Stomach smooth muscle (tissue), 2 donors: ENCODE results near the gene CHST9.

Experiments used
- H3K27ac ChIP-seq: one replicate; pipeline ENCODE4 v1.7.0; 2013; ENCODE audit warnings: mild to moderate bottlenecking, low read length, inconsistent platforms
- H3K27me3 ChIP-seq, 2 donors: one replicate each; pipeline ENCODE4 v1.7.0; 2013; ENCODE audit warnings: low read length in 2 of 2; ENCODE audit not compliant: insufficient read depth in 2 of 2, control insufficient read depth in 1 of 2
- H3K36me3 ChIP-seq, 2 donors: one replicate each; pipeline ENCODE4 v1.7.0; 2013; ENCODE audit warnings: low read length in 2 of 2; ENCODE audit not compliant: control insufficient read depth in 2 of 2, insufficient read depth in 2 of 2
- H3K4me1 ChIP-seq: one replicate; pipeline ENCODE4 v1.7.0; 2013; ENCODE audit warnings: low read length; ENCODE audit not compliant: control insufficient read depth, insufficient read depth
- H3K4me3 ChIP-seq, 2 donors: one replicate each; pipeline ENCODE4 v1.7.0; 2013; ENCODE audit warnings: low read length in 2 of 2
- H3K9ac ChIP-seq, 2 donors: one replicate each; pipeline ENCODE4 v1.7.0; 2013; ENCODE audit warnings: low read length in 2 of 2, mild to moderate bottlenecking in 1 of 2
- H3K9me3 ChIP-seq, 2 donors: one replicate each; pipeline ENCODE4 v1.7.0; 2013; ENCODE audit warnings: low read length in 2 of 2; ENCODE audit not compliant: control insufficient read depth in 2 of 2
- donor health status: healthy.
- donor health status: Pancreatic carcinoma.

Gene CHST9

GRCh38 chr18:27008575-27008974 is 176.5 kb downstream of the CHST9 start:
- H3K4me3 ChIP-seq: no peak overlapping the region
- no peak overlapping the region for H3K9ac ChIP-seq
- no peaks in the 10 kb centered on the region for H3K4me1 ChIP-seq
- no peaks in the 10 kb centered on the region for H3K36me3 ChIP-seq
- no peaks in the 10 kb centered on the region for H3K9me3 ChIP-seq
- no peak overlapping the region for H3K27ac ChIP-seq
- H3K27me3 ChIP-seq: no peaks in the 10 kb centered on the region

GRCh38 chr18:27007880-27008279 is 177.2 kb downstream of the CHST9 start:
- Histone ChIP-seq H3K4me1 (no peaks in the 10 kb centered on the region), H3K9ac (no peak overlapping the region), H3K36me3 (no peaks in the 10 kb centered on the region), H3K27me3 (no peaks in the 10 kb centered on the region), H3K4me3 (no peak overlapping the region), H3K27ac (no peak overlapping the region), H3K9me3 (no peaks in the 10 kb centered on the region)

GRCh38 chr18:27005589-27005988 is 179.5 kb downstream of the CHST9 start:
- no peaks in the 10 kb centered on the region for H3K27me3 ChIP-seq
- no peaks in the 10 kb centered on the region for H3K4me1 ChIP-seq
- no peak overlapping the region for H3K9ac ChIP-seq
- no peaks in the 10 kb centered on the region for H3K36me3 ChIP-seq
- no peak overlapping the region for H3K27ac ChIP-seq
- no peaks in the 10 kb centered on the region for H3K9me3 ChIP-seq
- no peak overlapping the region for H3K4me3 ChIP-seq

GRCh38 chr18:27004056-27004829 is 180.9 kb downstream of the CHST9 start:
- H3K27ac ChIP-seq: no peak overlapping the region
- no peaks in the 10 kb centered on the region for H3K27me3 ChIP-seq
- H3K9me3 ChIP-seq: no peaks in the 10 kb centered on the region
- no peaks in the 10 kb centered on the region for H3K4me1 ChIP-seq
- no peak overlapping the region for H3K9ac ChIP-seq
- no peak overlapping the region for H3K4me3 ChIP-seq
- no peaks in the 10 kb centered on the region for H3K36me3 ChIP-seq

- Histone ChIP-seq H3K27me3 (no peaks in the 10 kb centered on the region), H3K9me3 (no peaks in the 10 kb centered on the region), H3K9ac (no peak overlapping the region), H3K4me3 (no peak overlapping the region), H3K4me1 (no peaks in the 10 kb centered on the region), H3K36me3 (no peaks in the 10 kb centered on the region), H3K27ac (no peak overlapping the region)
Measured at GRCh38 chr18:26999797-27000196, 185.3 kb downstream of the CHST9 start.

GRCh38 chr18:26993568-26993967 is 191.5 kb downstream of the CHST9 start:
- Histone ChIP-seq H3K4me1 (no peaks in the 10 kb centered on the region), H3K9me3 (peaks cover 0 to 3% of the 10 kb centered on the region in 2 donors), H3K9ac (no peak overlapping the region), H3K4me3 (no peak overlapping the region), H3K27me3 (no peaks in the 10 kb centered on the region), H3K36me3 (no peaks in the 10 kb centered on the region), H3K27ac (no peak overlapping the region)

GRCh38 chr18:26992926-26993325 is 192.2 kb downstream of the CHST9 start:
- Histone ChIP-seq H3K9ac (no peak overlapping the region), H3K27ac (no peak overlapping the region), H3K4me1 (no peaks in the 10 kb centered on the region), H3K9me3 (peaks cover 0 to 3% of the 10 kb centered on the region in 2 donors), H3K4me3 (no peak overlapping the region), H3K36me3 (no peaks in the 10 kb centered on the region), H3K27me3 (no peaks in the 10 kb centered on the region)

- H3K9ac ChIP-seq: no peak overlapping the region
- H3K27ac ChIP-seq: no peak overlapping the region
- no peaks in the 10 kb centered on the region for H3K27me3 ChIP-seq
- peaks cover 0 to 6% of the 10 kb centered on the region in 2 donors for H3K9me3 ChIP-seq
- no peaks in the 10 kb centered on the region for H3K36me3 ChIP-seq
- H3K4me3 ChIP-seq: no peak overlapping the region
- H3K4me1 ChIP-seq: no peaks in the 10 kb centered on the region
Measured at GRCh38 chr18:26989842-26990241, 195.3 kb downstream of the CHST9 start.

GRCh38 chr18:26981360-26982082 is 203.6 kb downstream of the CHST9 start:
- H3K4me3 ChIP-seq: no peak overlapping the region
- H3K27ac ChIP-seq: no peak overlapping the region
- H3K4me1 ChIP-seq: no peaks in the 10 kb centered on the region
- H3K27me3 ChIP-seq: no peaks in the 10 kb centered on the region
- H3K9me3 ChIP-seq: no peaks in the 10 kb centered on the region
- no peak overlapping the region for H3K9ac ChIP-seq
- H3K36me3 ChIP-seq: no peaks in the 10 kb centered on the region

- no peaks in the 10 kb centered on the region for H3K27me3 ChIP-seq
Measured at GRCh38 chr18:26978812-26979341, 206.2 kb downstream of the CHST9 start.

GRCh38 chr18:26977781-26978180 is 207.3 kb downstream of the CHST9 start:
- Histone ChIP-seq H3K27me3 (no peaks in the 10 kb centered on the region), H3K27ac (no peak overlapping the region), H3K4me1 (no peaks in the 10 kb centered on the region), H3K9ac (no peak overlapping the region), H3K4me3 (no peak overlapping the region), H3K36me3 (no peaks in the 10 kb centered on the region), H3K9me3 (no peaks in the 10 kb centered on the region)

More at GRCh38 chr18:26978812-26979341, 206.2 kb downstream of the CHST9 start:
- H3K27ac ChIP-seq: no peak overlapping the region
- no peaks in the 10 kb centered on the region for H3K4me1 ChIP-seq
- H3K36me3 ChIP-seq: no peaks in the 10 kb centered on the region
- no peak overlapping the region for H3K4me3 ChIP-seq
- no peak overlapping the region for H3K9ac ChIP-seq
- H3K9me3 ChIP-seq: no peaks in the 10 kb centered on the region
